Left renal cortex interstitium (tissue), 4 donors: ENCODE measurements around the gene CLK3. TPM values are rescaled to one million over a fixed set of nuclear protein-coding genes. Genes with fewer than 3 reads are reported as not detected.

Source experiments
- DNase-seq, 4 donors: peaks; one replicate each; pipeline ENCODE4 v3.0.0-alpha.2; 2013; ENCODE audit warnings: low read depth in 4 of 4, low spot score in 2 of 4, missing footprints in 1 of 4
- polyA plus RNA-seq, 4 donors: library from polyadenylated mRNA; unstranded; fragments of 120-200 nt; gene quantifications; one replicate each; pipeline ENCODE4 v1.2.1, GENCODE V29; 2013; ENCODE audit not compliant: insufficient read length in 4 of 4

CLK3 gene
- polyA plus RNA-seq, 4 donors: 54.4 to 84.9 (median 76.3) TPM

GRCh38 chr15:74674161-74674560, 58.5 kb downstream of the CLK3 start:
- no peak for DNase-seq

DNA sequence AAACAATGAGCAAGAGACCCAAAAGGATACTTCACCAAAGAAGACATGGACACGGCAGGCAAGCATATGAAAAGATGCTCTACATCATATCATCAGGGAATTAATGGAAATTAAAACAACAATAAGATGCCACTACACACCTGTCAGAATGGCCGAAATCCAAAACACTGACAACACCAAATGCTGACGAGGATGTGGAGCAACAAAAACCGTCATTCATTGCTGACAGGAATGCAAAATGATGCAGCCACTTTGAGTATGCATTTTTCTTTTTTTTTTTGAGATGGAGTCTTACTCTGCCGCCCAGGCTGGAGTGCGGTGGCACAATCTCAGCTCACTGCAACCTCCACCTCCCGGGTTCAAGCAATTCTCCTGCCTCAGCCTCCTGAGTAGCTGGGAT, 61.2 kb downstream of the CLK3 start:
- DNase-seq: no peak

Other genes with a start within 250 kb of the CLK3 start
- gene CYP11A1, start 248.2 kb upstream of the CLK3 start, polyA plus RNA-seq: 1 to 10 TPM; 1.2 to 1.9 (median 1.6) TPM
- 1 to 10 TPM; 5.3 to 7.3 (median 7.2) TPM for gene SEMA7A, start 181.9 kb upstream of the CLK3 start, polyA plus RNA-seq
- 10 to 100 TPM; 60.1 to 83.3 (median 64.6) TPM for gene UBL7, start 154.7 kb upstream of the CLK3 start, polyA plus RNA-seq
- gene ARID3B, start 74.6 kb upstream of the CLK3 start, polyA plus RNA-seq: 10 to 100 TPM in 3 of 4 donors, 1 to 10 TPM in 1; 9.6 to 20.4 (median 15.3) TPM
- gene EDC3, start 80.2 kb downstream of the CLK3 start, polyA plus RNA-seq: 10 to 100 TPM; 37.5 to 43.0 (median 40.6) TPM
- gene CYP1A1, start 109.7 kb downstream of the CLK3 start, polyA plus RNA-seq: under 1 TPM in 1 of 4 donors, not detected in 3; 0.20 TPM
- under 1 TPM; 0.10 to 0.25 (median 0.19) TPM for gene CYP1A2, start 133.0 kb downstream of the CLK3 start, polyA plus RNA-seq
- 10 to 100 TPM; 45.4 to 51.3 (median 46.4) TPM for gene CSK, start 166.2 kb downstream of the CLK3 start, polyA plus RNA-seq
- gene LMAN1L, start 197.0 kb downstream of the CLK3 start, polyA plus RNA-seq: not detected
- under 1 TPM in 1 of 4 donors, not detected in 3; 0.07 TPM for gene CPLX3, start 210.8 kb downstream of the CLK3 start, polyA plus RNA-seq
- gene ULK3, start 227.3 kb downstream of the CLK3 start, polyA plus RNA-seq: 10 to 100 TPM; 30.5 to 36.2 (median 33.7) TPM